ENCODE data around the gene LACRT. TPM values are rescaled to one million over a fixed set of nuclear protein-coding genes. Genes with fewer than 3 reads are reported as not detected.
"Not testable (repeated sequence)": the region's sequence is repeated elsewhere in the genome, so short reads cannot be mapped to it uniquely, and the experiment has no call there.

The LACRT gene, protein sequence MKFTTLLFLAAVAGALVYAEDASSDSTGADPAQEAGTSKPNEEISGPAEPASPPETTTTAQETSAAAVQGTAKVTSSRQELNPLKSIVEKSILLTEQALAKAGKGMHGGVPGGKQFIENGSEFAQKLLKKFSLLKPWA
- not detected for total RNA-seq

DNA sequence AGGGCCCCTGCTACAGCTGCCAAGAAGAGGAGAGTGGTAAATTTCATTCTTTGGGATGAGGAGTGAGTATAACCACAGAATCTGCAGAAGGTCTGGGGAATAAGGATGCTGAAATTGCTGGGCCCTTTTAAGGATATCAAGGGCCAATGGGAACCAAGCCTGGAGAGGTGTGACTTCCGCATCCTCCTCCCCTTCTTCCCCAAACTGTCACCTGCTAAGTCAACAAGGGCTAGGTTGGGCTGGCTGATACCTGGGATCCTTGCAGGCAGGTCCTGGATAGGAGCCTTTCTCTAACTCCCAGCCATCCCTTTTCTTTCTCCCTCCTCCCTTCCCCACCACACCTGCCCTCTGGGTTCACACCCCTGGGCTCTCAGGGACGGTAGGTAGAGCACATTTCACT lies at the start of gene LACRT:
Gene LACRT (minus strand): TSS at position 101 of the 400 bp plus-strand sequence. CDS start 54 bp downstream, at position 47.
- DNase-seq (ENCODE audit: low spot score) = no peak

DNA sequence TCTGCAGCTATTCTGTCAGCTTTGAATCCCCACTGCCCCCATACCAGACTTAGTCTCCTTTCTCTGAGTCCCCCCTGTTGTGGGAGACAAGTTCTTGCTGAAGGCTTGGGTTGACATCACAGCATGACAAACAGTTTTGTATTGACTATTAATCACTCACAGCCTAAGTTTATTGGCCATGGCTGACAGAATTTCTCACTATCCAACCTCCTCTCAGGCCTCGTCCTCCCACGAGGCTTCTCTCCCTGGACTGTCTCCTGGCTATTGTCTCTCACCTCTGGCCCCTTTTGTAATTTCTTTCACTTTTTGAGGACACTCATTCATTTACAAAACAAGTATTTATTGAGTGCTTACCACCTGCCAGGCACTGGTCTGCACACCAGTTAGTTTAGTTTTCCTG lies 48.7 kb upstream of the LACRT start:
- DNase-seq (ENCODE audit: low spot score) = no peak

DNA sequence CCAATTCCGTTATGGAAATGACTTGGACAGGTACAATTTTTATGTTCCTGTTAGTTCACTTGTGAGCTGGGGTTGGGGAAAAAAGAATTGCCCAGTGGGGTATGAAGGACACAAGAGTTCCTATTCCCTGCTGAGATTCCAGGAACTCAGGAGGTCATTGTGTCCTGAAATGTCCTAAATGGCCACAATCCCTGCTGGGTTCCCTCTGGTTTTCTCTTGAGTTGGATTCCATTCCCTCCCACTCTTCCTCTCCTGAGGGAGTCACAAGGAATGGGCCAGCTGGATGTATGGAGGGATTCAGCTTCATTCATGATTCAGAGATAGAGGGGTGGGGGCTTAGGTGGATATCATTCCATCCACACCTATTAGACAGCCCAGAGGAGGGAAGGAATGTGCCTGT lies 48.0 kb upstream of the LACRT start:
- DNase-seq (ENCODE audit: low spot score) = no peak

DNA sequence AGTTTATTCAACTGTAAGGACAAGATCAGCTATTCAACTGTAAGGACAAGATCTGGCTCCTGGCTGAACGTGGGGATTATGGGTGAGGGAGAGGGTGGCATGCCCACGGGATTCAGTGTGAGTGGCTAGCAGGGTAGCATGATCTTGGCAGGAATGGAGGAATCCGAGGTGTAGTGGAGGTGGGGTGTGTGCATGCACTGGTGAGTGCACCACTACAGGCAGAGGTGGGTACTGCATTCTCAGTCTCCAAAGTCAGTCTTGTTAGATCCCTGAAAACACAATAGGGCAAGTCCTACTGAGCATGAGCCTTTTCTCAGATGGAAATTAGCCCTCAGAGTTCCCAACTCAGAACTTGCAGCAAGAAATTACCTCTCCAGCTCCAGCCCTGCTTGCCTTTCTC lies 45.7 kb upstream of the LACRT start:
- no peak for DNase-seq (ENCODE audit: low spot score)

DNA sequence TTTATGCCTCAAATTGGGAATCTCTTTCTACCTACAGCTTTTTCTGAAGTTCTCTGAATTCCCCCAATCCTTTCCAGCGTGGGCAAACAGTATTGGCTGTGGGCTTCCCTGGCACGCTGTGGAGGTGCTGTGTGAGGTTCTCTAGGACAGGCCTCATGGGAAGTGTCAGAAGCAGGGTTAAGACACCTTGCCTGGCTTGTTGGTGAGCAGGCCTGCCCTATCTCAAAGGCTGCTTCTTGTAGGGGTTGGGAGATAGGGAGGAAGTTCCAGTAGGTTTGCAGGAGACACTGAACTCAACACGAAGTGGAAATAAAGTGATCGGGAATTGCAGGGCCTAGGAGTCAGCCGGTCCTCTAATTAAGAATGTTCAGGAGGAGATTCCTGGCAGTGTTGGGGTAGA lies 43.4 kb upstream of the LACRT start:
- no peak for DNase-seq (ENCODE audit: low spot score)

DNA sequence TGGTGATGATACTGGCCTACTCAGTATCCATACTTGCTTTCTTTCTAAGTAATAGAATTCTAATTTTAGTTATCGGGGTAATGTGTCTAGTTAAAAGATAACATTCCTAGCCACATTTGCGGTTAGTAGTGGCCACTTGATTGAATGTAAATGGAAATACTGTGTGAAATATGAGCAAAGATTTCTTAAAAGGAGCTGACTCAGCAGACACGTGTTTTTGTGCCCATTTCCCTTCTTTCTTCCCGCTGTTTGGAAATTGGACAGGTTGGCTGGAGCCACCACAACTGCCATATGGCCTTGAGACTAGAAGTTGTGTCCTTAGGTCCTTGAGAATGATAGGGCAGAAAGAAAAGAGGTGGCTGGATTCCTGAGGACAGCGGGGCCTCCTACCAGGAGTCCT lies 33.2 kb upstream of the LACRT start:
- no peak for DNase-seq (ENCODE audit: low spot score)

DNA sequence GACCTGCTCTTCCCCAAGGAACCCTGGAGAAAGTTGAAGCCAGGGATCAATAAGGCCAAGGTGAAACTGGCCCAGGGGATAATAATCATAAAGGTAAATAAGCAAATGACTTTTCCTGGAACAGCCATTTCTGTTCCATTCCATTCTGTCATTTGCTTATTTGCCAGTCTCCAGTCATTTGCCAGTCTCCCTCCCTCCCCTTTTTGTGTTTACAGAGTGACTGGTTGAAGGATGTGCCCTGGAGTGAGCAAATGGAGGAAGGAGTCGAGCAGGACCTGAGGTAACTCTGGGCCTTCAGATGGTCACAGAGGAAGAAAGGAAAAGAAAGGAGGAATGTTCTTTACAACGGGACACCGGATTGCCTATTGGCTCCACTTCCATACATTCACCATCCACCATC lies 31.3 kb upstream of the LACRT start:
- no peak for DNase-seq (ENCODE audit: low spot score)

DNA sequence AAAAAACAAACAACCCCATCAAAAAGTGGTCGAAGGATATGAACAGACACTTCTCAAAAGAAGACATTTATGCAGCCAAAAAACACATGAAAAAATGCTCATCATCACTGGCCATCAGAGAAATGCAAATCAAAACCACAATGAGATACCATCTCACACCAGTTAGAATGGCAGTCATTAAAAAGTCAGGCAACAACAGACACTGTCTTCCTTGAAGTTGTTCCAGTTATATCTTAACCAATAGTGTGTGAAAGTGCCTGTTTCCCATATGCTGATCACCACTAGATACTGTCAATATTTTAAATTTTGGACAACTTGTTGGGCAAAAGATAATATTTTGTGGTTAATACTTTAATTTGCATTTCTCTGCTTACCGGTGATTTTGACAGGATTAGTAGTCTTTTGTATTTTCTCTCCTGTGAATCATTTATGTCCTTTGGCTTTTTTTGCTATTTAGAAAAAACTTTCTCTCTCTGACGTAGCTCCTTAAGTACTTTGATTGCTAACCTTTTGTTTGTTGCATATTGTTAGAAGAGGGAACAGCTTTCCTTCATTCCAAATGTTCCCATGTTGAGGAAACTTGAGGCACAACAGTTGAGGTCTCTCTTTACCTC lies 30.4 kb upstream of the LACRT start:
- DNase-seq (ENCODE audit: low spot score) = not testable (repeated sequence)

DNA sequence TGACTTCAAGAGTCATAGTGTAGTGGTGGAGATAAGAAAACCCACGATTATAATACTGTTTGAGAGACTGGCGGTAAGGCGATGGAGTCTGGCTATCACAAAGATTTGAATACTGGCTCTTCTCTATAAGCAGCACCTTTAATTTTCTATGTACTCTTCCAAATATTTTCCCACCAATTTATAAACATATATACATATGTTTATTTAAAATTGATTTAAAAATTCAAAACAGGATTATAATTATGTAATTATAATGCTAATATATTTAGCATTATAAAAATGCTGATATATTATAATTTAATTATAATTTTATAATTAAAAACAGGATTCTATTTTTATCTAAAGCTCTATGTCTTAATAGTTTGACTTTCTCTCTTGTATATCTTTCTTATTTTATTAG lies 28.9 kb upstream of the LACRT start:
- no peak for DNase-seq (ENCODE audit: low spot score)

DNA sequence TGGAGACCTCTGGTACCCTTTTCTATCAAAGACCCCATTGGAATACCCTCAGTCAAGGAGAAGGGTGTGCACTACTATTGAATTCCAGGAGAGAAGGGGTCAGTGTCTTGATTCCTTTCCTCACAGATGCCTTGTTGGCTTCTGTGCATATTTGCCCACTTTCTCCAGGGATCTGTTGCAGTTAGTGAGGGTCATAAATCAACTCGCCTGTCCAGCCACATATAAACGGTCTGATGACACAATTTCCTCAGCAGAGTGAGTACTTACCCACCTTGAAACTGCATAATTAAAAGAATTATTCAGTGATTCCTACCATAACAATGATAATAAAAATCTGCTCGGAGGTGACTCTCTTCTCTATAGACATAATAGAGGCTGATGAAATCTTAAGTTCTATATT lies 27.3 kb upstream of the LACRT start:
- DNase-seq (ENCODE audit: low spot score) = no peak

DNA sequence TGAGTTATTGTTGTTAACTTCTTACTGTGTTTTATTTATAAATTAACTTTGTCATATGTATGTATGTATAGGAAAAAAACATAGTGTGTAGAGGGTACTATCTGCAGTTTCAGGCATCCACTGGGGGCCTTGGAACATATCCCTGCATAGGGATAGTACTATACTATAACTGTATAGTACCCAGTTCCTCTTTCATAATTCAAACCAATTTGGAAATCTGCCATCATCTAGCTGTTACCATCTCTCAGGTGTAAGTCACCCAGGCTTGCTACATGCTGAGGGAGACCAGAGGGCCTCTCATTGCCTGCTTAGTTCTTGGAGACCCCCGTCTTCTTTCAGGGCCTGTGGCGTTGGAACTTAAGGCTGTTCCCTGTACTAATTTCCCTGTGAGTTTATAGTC lies 26.4 kb upstream of the LACRT start:
- DNase-seq (ENCODE audit: low spot score) = no peak

DNA sequence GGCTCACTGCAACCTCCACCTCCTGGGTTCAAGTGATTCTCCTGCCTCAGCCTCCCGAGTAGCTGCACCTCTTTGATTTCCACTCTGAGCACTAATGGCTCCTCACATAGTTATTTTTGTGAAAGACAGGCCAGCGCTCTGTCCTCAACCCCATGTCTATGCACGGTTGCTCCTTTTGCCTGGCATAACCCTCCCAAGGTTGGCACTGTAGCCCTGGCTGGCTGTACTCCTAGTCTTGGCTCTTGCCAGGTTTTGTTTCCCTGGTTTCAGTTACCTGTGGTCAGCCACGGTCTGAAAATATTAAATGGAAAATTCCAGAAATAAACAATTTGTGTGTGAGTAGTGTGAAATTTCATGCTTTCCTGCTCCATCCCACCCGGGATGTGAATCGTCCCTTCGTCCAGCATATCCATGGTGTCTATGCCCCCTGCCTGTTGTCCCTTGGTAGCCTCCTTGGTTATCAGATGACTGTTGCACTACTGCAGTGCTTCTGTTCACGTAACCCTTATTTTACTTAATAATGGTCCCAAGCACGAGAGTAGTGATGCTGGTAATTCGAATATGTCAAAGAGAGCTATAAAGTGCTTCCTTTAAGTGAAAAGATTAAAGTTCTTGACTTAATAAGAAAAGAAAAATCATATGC lies 25.7 kb upstream of the LACRT start:
- DNase-seq (ENCODE audit: low spot score) = no peak

DNA sequence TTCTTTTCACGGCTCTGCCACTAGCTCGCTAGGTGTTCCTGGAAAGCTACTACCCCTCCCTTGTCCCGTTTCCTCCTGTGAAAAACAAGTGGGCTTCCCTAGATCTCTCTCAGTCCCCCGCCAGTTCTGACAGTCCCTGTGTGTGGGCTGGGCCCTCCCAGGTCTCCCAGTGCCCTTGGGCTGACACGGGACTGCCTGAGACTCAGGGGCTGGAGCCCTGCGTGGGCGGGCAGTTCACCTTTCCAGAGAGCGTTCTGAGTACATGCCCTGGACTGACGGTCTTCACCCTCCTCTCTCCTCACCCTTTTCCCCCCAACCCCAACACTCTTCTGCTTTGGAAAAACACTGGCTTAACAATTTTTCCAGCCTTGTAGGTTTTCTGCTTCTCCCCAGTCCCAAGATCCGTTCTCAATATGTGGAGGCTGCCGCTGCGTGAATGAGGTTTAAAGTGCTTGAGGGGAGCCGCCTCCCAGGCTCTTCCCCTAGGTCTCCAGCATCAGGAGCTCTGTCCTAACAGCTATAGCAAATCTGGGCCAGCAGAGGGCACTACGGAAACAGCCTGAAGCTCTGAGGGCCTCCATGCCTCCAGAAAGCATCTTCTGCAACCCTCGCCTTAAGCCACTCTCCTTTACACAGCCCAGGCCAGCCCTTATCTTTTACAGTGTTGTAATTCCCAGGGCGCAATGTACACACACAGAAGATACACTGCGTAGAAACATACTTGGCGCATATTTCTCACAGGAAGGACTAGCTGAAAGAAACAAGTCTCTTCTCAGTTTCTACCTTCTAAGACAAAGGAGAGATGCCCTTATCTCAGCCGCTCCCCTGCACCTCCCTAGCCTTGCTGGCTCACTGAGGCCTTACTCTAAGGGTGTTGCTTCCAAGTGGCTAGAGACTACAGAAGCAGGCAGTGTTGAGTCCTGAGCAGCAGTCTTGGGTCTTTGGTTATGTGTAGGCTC lies 23.9 kb upstream of the LACRT start:
- no peak for DNase-seq (ENCODE audit: low spot score)

DNA sequence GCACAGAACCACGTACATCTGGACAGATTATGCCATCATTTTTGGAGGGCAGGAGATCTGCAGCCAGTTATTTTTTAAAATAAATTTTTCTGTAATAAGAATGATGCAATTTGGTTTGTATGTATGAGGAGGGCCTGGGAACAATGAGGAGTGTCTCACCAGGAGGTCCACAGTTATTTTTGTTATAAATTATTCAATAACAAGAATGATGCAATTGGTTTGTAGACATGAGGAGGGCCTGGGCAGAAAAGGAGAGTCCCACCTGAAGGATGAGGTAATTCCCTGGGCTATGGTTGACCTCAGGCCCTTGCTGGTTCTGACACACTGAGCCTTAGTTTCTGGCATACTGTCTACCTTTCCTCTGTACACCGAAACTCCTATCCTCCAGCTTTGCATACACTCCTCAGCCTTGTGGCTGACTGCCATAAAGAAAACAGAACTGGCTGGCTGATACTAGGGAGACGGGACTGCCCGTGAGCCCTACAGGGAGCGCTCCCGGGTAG lies 22.5 kb upstream of the LACRT start:
- no peak for DNase-seq (ENCODE audit: low spot score)

DNA sequence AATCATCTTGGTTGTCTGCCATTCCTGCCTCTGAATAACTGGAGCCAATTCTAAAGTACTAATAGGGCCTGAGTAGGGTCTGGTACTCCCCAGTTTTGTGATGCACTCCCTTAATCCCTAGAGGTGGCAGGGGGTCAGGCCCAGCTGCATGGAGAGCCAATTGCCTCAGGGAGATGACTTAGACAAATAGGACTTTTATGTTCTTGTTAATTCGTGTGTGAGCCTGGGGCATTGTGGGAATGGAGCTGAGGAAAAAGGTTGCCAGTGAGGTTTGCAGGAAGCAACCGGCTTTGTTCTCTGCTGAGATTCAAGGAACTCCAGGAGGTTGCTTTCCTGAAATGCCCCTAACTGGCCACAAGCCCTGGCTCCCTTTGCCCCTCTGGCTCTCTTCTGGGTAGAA lies 20.2 kb upstream of the LACRT start:
- no peak for DNase-seq (ENCODE audit: low spot score)

DNA sequence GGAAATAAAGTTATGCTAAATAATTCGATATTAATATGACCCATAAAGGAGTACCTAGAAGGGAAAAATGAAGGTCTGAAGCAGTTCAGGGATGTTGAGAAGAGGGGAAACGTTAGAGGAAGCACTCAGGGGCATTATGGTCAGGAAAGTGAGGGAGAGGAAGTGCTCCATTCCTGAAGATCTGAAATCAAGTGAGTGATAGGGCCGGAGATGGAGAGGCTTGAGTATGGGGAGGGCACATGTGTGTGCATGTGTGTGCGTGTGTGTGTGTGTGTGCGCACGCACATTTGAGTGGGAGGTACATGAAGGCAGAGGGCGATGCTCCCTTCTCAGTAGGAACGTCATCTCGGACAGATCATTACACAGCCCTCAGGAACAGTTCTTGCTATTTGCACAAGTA lies 18.3 kb upstream of the LACRT start:
- DNase-seq (ENCODE audit: low spot score) = peak; percentile 10

DNA sequence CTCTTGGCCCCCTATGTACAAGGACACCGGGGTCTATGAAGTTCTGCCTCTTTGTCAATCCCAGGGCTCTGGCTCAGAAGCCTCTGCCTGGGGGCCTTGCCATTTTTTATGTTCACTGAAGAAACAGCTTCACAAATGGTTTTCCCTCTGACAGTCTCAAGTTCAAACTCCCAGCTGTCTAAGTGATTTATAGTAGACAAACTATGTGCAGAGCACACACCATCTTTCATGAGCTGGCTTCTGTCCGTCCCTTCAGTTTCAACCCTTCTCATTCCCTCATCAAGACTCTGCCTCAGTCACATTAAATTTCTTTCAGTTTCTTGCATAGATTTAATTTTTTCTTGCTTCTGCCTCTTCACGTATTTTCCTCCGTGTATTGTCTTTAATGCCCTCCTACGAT lies 16.2 kb upstream of the LACRT start:
- DNase-seq (ENCODE audit: low spot score) = no peak

DNA sequence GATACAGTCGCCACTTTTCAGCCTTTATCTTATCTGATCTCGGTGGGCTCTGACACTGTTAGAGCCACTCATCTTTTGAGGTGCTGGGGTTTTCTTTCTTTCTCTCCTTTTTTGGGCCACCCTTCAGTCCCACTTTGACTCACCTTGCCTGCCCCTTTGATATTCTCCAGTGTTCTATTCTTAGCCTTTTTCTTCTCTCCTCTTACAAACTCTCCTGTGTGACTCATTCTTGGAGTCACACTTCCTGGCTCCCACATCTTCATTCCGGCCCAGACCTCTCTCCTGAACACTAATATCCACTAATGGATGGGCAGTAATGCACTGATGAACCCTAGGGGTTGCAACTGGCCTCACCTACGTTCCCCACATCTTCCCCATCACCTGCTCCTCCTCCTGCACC lies 15.7 kb upstream of the LACRT start:
- no peak for DNase-seq (ENCODE audit: low spot score)

DNA sequence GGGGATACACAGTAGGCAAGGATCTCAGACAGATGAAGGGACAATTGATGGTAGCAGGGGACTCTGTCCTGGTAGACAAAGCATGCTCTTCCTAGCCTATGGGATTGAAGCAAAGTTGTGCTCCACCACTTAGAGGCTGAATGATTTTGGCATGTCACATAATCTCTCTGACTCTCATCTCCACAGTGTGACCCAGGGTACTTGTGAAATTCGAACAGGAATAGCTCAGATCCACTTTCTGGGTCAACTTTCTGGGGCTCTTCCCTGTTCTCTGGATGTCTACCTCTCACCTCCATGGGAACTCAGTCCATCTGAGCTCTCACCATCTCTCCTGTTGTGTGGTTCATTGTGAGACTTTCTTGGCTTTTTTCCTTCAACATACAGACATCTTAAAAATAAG lies 15.1 kb upstream of the LACRT start:
- DNase-seq (ENCODE audit: low spot score) = no peak

DNA sequence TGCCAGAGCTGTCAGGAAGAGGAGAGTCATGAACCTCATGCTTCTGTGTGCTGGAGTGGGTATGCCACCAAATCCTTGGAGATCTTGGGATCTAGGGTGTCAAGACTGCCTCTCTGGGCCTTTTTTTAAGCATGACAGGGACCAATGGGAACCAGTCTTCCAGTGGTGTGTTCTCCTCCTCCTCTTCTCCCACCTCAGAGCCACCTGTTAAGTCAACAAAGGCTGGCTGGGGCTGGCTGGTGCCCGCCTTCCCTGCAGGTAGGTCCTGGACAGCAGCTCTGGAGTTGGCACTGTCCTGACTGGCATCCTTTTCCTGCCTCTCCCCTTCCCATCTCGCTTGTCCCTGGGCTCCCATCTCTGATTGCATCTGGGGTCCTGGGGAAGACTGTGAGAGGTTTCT lies 13.6 kb upstream of the LACRT start, which contains the start of gene DCD:
Gene DCD (minus strand): TSS at position 101 of the 400 bp plus-strand sequence. CDS start 62 bp downstream, at position 39.
- DNase-seq (ENCODE audit: low spot score) = no peak

DNA sequence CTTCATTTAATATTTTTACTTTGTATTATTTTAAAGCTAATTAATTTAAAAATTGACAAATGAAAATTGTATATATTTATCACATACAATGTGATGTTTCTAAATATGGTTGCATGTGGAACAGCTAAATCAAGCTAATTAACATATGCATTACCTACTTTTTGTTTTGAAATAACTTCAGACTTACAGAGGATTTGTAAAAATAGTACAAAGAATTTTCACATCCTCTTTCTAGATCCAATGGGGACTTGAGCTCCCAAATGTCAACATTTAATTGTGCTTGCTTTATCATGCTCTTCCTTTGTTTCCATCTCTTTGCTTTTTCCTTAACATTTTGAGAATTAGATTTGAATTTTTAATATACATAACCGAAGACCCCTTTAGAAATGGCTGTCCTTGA lies 6.9 kb upstream of the LACRT start:
- no peak for DNase-seq (ENCODE audit: low spot score)

DNA sequence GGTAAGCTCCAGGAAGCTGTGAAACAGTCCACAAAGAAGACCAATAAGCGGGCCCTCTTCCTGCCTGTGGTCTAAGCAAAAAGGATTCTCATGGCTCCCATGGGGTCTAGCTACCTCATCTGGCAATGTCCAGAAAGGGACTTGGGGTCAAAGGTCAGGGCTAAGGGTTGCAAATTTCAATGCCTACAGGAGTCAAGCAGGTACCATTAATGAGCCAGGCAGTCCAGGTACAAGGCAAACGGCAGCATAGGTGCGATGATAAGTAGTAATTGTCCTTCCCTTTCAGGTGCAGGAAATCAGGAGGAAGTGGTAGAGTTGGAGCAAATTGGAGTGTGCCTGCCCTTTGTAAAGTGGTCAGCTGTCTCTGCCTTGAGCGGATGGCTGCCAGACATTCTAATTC lies 6.4 kb upstream of the LACRT start:
- no peak for DNase-seq (ENCODE audit: low spot score)
